Mammary microvascular endothelial cell (primary cell): Measurements from ENCODE around the gene UGT2A1. TPM values are rescaled to one million over a fixed set of nuclear protein-coding genes. Genes with fewer than 3 reads are reported as not detected.

Experiments used
- total RNA-seq: library from RNA; depleted of rRNA; stranded (reverse); fragments of >200 nt; gene quantifications from 2 replicates; pipeline ENCODE4 v1.2.3, GENCODE V29; 2015

Gene UGT2A1
- not detected in 2 replicates for total RNA-seq

DNA sequence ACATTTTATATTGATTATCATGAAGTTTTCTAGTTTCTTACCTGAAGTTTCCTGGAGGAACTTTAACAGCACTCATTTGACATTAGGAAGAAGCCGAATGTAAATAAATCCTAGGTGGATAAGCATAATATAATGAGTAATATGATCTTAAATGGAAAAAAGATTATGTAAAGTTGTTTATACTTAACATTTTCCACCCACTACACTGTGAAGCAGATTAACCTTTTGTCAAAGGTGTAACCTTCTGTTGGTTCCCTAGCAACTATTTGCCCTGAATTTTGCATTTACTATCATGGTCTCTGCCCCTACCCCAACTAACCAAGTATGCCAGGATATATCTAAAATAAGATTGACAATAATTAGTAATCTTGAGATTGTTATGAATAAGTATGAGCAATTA is at the start of gene UGT2A1:
UGT2A1 (minus strand) TSS at position 101 of the 400 bp plus-strand sequence. CDS start 5,603 bp downstream, outside the sequence.

DNA sequence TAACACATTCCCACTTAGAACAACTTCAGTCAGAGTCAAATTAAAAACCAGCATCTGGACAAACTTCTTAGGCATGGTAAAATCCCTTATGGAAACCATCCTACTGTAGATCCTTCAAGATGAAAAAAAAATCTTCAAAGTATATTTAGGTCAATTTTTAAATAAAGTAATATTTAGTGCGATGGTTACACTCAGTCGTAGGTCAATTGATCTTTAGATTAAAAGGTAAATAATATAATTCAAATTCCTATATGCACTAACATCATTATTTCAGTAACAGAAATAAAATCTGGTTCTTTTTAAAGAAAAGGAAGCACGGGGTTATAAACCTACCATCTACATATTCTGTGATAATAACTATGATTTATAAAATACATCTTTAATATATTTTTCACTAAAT is 13.5 kb downstream of the UGT2A1 start, which contains the start of gene UGT2A2:
UGT2A2 (minus strand) TSS at position 101 of the 400 bp plus-strand sequence; CDS start at position 99, 2 bp downstream.

Other genes with a start within 250 kb of the UGT2A1 start
- gene UGT2B4, start 157.3 kb downstream of the UGT2A1 start, total RNA-seq: not detected in 2 replicates
- 0.05 TPM in 1 of 2 replicates, not detected in the other for gene UGT2A2, start 13.6 kb downstream of the UGT2A1 start, total RNA-seq
- gene SULT1B1, start 107.4 kb upstream of the UGT2A1 start, total RNA-seq: 3.7 and 4.6 TPM in 2 replicates
- gene SULT1E1, start 206.9 kb upstream of the UGT2A1 start, total RNA-seq: 0.34 TPM in 1 of 2 replicates, not detected in the other